H7 (cell line): ENCODE measurements around the gene CCNL1. TPM values are rescaled to one million over a fixed set of nuclear protein-coding genes. Genes with fewer than 3 reads are reported as not detected.
A peak's percentile ranks its signal among the peaks of the same experiment; 100 is the strongest.
"Not testable (repeated sequence)": the region's sequence is repeated elsewhere in the genome, so short reads cannot be mapped to it uniquely, and the experiment has no call there.

Experiments used
- DNase-seq: peaks from one replicate; pipeline ENCODE4 v3.0.0; 2012
- H3K27me3 ChIP-seq: 2 replicates; pipeline ENCODE4 v1.6.0; 2011; ENCODE audit warnings: mild to moderate bottlenecking, low read length; ENCODE audit not compliant: control insufficient read depth, insufficient read depth
- H3K36me3 ChIP-seq: replicated peaks from 2 replicates; pipeline ENCODE4 v1.5.1; 2011; ENCODE audit warnings: low read length; ENCODE audit not compliant: control insufficient read depth, insufficient read depth
- H3K4me3 ChIP-seq: 2 replicates; pipeline ENCODE4 v1.5.1; 2011; ENCODE audit warnings: low read depth, mild to moderate bottlenecking, control low read depth, low read length, moderate library complexity; ENCODE audit not compliant: insufficient read depth
- total RNA-seq: library from RNA; depleted of rRNA; stranded (reverse); fragments of >200 nt; shearing (Covaris generic); gene quantifications from 2 replicates; pipeline ENCODE4 v1.2.3, GENCODE V29; 2014

Gene CCNL1
- total RNA-seq, 1 experiment from 2014 or later = 41.1 TPM

- H3K36me3 ChIP-seq = no peaks in the 10 kb centered on the region
- no peak for DNase-seq
- no peaks in the 10 kb centered on the region for H3K27me3 ChIP-seq
- H3K4me3 ChIP-seq = no peak overlapping the region
Observed at GRCh38 chr3:157115069-157116006, 44.6 kb downstream of the CCNL1 start.

- no peak for DNase-seq
- Histone ChIP-seq H3K4me3 (no peak overlapping the region), H3K36me3 (no peaks in the 10 kb centered on the region)
Observed at GRCh38 chr3:157113832-157114505, 46.0 kb downstream of the CCNL1 start.

GRCh38 chr3:157112536-157112935, 47.4 kb downstream of the CCNL1 start:
- H3K27me3 ChIP-seq = no peaks in the 10 kb centered on the region
- no peak for DNase-seq

More at GRCh38 chr3:157113832-157114505, 46.0 kb downstream of the CCNL1 start:
- no peaks in the 10 kb centered on the region for H3K27me3 ChIP-seq

GRCh38 chr3:157111518-157111917, 48.4 kb downstream of the CCNL1 start:
- Histone ChIP-seq H3K36me3 (no peaks in the 10 kb centered on the region), H3K27me3 (no peaks in the 10 kb centered on the region), H3K4me3 (no peak overlapping the region)
- DNase-seq = no peak

More at GRCh38 chr3:157112536-157112935, 47.4 kb downstream of the CCNL1 start:
- Histone ChIP-seq H3K4me3 (no peak overlapping the region), H3K36me3 (no peaks in the 10 kb centered on the region)

GRCh38 chr3:157110761-157111278, 49.1 kb downstream of the CCNL1 start:
- DNase-seq = no peak
- no peak overlapping the region for H3K4me3 ChIP-seq

GRCh38 chr3:157109267-157110141, 50.4 kb downstream of the CCNL1 start:
- Histone ChIP-seq H3K36me3 (no peaks in the 10 kb centered on the region), H3K4me3 (no peak overlapping the region)
- no peak for DNase-seq

More at GRCh38 chr3:157110761-157111278, 49.1 kb downstream of the CCNL1 start:
- no peaks in the 10 kb centered on the region for H3K36me3 ChIP-seq
- no peaks in the 10 kb centered on the region for H3K27me3 ChIP-seq

GRCh38 chr3:157107644-157108133, 52.3 kb downstream of the CCNL1 start:
- H3K36me3 ChIP-seq = no peaks in the 10 kb centered on the region
- DNase-seq = no peak
- no peak overlapping the region for H3K4me3 ChIP-seq
- H3K27me3 ChIP-seq = no peaks in the 10 kb centered on the region

More at GRCh38 chr3:157109267-157110141, 50.4 kb downstream of the CCNL1 start:
- no peaks in the 10 kb centered on the region for H3K27me3 ChIP-seq

GRCh38 chr3:157107037-157107436, 52.9 kb downstream of the CCNL1 start:
- Histone ChIP-seq H3K4me3 (no peak overlapping the region), H3K27me3 (no peaks in the 10 kb centered on the region), H3K36me3 (no peaks in the 10 kb centered on the region)
- DNase-seq = no peak

- Histone ChIP-seq H3K36me3 (no peaks in the 10 kb centered on the region), H3K4me3 (no peak overlapping the region), H3K27me3 (no peaks in the 10 kb centered on the region)
- peak; percentile 79 for DNase-seq
Observed at GRCh38 chr3:157104928-157105652, 54.9 kb downstream of the CCNL1 start.

- Histone ChIP-seq H3K36me3 (no peaks in the 10 kb centered on the region), H3K27me3 (no peaks in the 10 kb centered on the region), H3K4me3 (no peak overlapping the region)
- no peak for DNase-seq
Observed at GRCh38 chr3:157104521-157104920, 55.4 kb downstream of the CCNL1 start.

GRCh38 chr3:157103860-157104259, 56.1 kb downstream of the CCNL1 start:
- no peak for DNase-seq
- no peak overlapping the region for H3K4me3 ChIP-seq
- H3K36me3 ChIP-seq = no peaks in the 10 kb centered on the region

GRCh38 chr3:157103280-157103679, 56.7 kb downstream of the CCNL1 start:
- no peak overlapping the region for H3K4me3 ChIP-seq

More at GRCh38 chr3:157103860-157104259, 56.1 kb downstream of the CCNL1 start:
- no peaks in the 10 kb centered on the region for H3K27me3 ChIP-seq

GRCh38 chr3:157102595-157102994, 57.4 kb downstream of the CCNL1 start:
- not testable (repeated sequence) for H3K4me3 ChIP-seq, H3K36me3 ChIP-seq, DNase-seq

More at GRCh38 chr3:157103280-157103679, 56.7 kb downstream of the CCNL1 start:
- H3K27me3 ChIP-seq = no peaks in the 10 kb centered on the region
- DNase-seq = no peak
- H3K36me3 ChIP-seq = no peaks in the 10 kb centered on the region

More at GRCh38 chr3:157102595-157102994, 57.4 kb downstream of the CCNL1 start:
- not testable (repeated sequence) for H3K27me3 ChIP-seq
